GM06990 (cell line): ENCODE data around the gene STK39.

Experiments used
- DNase-seq: peaks from one replicate; pipeline ENCODE4 v3.0.0-alpha.2; 2011; ENCODE audit not compliant: insufficient read length; ENCODE audit errors: extremely low read depth
- H3K27me3 ChIP-seq: replicated peaks from 2 replicates; pipeline ENCODE4 v1.6.0; 2011; ENCODE audit warnings: low read length; ENCODE audit not compliant: control insufficient read depth, insufficient read depth
- H3K36me3 ChIP-seq: 2 replicates; pipeline ENCODE4 v1.5.1; 2011; ENCODE audit warnings: low read length; ENCODE audit not compliant: control insufficient read depth, insufficient read depth
- H3K4me3 ChIP-seq: replicated peaks from 2 replicates; pipeline ENCODE4 v1.5.1; 2011; ENCODE audit warnings: low read depth, mild to moderate bottlenecking, control low read depth, low read length
- TF ChIP-seq, protein P1 (sequence below): IDR thresholded peaks from 2 replicates; pipeline ENCODE4 v1.5.1; 2011; ENCODE audit warnings: low read length, control low read depth, mild to moderate bottlenecking, inconsistent platforms; ENCODE audit not compliant: insufficient read depth, poor library complexity, severe bottlenecking

STK39 gene

DNA sequence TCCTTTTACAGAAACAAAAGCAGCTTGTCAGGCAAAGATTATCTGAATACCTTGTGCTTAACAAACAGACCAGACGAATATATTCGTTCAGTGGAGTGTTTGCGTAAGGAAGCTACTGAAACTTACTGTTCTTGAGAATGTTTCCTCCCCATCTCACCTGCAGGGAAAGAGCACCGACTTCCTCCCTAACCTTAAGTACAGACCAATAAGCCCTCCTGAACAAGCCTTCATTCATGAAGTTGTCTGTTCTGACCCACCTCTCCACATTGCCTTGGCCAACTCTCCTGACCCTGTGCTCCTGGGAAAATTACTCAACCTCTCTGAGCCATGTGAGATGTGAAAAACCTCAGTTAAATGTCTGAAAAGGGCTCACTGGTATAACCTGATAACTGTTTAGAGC, 35.2 kb downstream of the STK39 start:
- H3K27me3 ChIP-seq, result no peaks in the 10 kb centered on the region; the same call in 1 of the 2 replicates
- TF ChIP-seq, protein P1, sequence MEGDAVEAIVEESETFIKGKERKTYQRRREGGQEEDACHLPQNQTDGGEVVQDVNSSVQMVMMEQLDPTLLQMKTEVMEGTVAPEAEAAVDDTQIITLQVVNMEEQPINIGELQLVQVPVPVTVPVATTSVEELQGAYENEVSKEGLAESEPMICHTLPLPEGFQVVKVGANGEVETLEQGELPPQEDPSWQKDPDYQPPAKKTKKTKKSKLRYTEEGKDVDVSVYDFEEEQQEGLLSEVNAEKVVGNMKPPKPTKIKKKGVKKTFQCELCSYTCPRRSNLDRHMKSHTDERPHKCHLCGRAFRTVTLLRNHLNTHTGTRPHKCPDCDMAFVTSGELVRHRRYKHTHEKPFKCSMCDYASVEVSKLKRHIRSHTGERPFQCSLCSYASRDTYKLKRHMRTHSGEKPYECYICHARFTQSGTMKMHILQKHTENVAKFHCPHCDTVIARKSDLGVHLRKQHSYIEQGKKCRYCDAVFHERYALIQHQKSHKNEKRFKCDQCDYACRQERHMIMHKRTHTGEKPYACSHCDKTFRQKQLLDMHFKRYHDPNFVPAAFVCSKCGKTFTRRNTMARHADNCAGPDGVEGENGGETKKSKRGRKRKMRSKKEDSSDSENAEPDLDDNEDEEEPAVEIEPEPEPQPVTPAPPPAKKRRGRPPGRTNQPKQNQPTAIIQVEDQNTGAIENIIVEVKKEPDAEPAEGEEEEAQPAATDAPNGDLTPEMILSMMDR, result no peak
- no peak for DNase-seq
- H3K4me3 ChIP-seq, result no peak overlapping the region
- H3K36me3 ChIP-seq, result no peaks in the 10 kb centered on the region

DNA sequence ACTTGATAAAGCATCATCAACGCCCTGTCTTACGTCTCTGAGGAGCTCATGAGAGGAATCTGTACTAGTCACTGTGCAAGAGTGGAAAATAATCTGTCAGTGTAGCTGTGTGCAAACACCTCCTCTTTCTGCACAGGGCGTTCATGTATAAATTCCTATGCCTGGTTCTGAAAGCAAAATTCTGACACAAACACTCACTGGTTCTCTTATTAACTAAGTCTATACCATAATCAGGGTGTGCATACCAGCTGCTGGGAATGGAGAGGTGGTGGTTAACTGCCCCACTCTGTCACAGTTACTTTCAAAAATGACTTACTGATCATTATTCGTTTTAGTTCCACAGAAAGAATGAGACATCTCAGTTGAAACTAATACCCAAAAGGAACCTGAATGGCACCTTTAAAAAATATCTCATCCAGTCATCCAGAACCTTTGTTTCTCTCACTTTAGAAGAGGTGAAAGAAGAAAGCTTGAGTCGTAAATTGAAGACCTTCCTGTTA, 35.7 kb downstream of the STK39 start:
- Histone ChIP-seq H3K4me3 (no peak overlapping the region), H3K27me3 (no peaks in the 10 kb centered on the region; the same call in 1 of the 2 replicates), H3K36me3 (no peaks in the 10 kb centered on the region)
- TF ChIP-seq, protein P1, result no peak
- no peak for DNase-seq

DNA sequence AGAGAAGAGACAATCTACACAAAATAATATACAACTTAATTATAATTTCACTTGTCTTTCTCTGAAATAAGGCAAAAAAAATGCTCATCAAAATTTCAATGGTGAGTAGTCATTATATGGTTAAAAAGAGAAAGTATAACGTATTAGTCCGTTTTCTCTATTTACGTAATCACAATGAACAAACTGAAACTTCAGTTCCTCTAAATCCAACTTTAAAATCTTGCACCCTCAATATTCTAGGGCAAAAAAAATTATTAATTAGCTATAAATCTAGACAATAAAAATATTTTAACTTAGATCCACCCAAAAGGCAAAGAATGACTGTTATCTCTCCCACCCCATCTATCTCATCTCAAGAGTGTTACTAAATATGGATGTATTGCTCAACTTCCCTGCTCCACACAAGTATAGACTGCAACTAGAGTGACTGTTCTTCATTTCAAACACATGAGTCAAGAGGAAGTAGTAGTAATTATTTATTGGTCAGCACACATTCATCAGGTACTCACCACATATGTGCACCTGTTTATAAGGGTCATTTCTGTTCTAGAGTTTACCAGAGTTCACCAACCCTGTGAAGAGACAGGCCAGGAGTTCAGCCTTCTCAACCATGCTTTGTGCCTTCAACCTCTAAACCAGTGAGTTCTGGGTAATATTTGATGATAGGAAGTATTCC, 36.4 kb downstream of the STK39 start:
- H3K4me3 ChIP-seq, result no peak overlapping the region

DNA sequence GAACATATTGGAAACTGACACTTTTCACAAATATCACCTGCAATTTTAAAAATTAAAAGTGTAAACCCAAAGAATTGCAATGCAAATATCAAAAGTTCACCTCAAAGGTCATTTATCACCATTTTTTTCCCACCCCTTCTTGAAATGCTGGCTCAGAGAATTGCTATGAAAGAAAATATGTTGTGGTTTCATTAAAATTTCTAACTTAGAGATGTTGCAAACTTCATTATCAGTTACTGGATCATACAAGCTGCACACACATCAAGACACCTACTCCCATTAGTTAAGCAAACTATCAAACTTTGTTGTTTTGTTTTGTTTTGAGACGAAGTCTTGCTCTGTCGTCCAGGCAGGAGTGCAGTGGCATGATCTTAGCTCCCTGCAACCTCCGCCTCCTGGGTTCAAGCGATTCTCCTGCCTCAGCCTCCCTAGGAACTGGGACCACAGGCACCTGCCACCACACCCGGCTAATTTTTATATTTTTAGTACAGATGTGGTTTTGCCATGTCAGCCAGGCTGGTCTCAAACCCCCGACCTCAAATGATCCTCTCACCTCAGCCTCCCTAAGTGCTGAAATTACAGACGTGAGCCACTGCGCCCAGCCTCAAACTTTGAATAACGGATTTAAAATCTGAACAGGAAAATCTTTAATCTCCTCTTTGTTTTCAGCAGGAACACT, 37.0 kb downstream of the STK39 start:
- no peak for DNase-seq
- Histone ChIP-seq H3K36me3 (no peaks in the 10 kb centered on the region), H3K27me3 (no peaks in the 10 kb centered on the region; the same call in 1 of the 2 replicates), H3K4me3 (no peak overlapping the region)
- TF ChIP-seq, protein P1, result no peak

More for the DNA sequence above, 36.4 kb downstream of the STK39 start:
- TF ChIP-seq, protein P1, result no peak
- Histone ChIP-seq H3K36me3 (no peaks in the 10 kb centered on the region), H3K27me3 (no peaks in the 10 kb centered on the region; the same call in 1 of the 2 replicates)
- DNase-seq, result no peak

DNA sequence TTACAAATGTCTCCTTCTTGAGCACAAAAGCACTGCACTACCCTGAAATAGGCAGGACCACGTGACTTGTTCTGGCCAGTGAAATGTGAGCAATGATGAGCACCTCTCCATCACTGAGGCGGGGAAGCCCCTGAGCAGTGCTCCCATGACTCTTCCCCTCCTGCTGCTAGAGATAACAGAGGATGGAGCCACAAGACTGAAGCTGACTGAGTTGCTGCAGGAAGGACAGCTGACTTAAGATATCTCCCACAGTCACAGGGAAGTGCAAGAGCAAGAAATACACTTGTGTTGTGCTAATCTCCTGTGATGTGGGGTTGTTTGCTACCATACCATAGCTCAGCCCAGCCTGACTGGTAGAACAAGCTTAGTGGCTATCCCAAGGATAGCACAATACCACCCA, 38.7 kb downstream of the STK39 start:
- no peaks in the 10 kb centered on the region for H3K36me3 ChIP-seq
- TF ChIP-seq, protein P1, result no peak
- H3K4me3 ChIP-seq, result no peak overlapping the region
- no peaks in the 10 kb centered on the region; the same call in 1 of the 2 replicates for H3K27me3 ChIP-seq
- DNase-seq, result no peak
